ENCODE data around the gene MYH14.

DNA sequence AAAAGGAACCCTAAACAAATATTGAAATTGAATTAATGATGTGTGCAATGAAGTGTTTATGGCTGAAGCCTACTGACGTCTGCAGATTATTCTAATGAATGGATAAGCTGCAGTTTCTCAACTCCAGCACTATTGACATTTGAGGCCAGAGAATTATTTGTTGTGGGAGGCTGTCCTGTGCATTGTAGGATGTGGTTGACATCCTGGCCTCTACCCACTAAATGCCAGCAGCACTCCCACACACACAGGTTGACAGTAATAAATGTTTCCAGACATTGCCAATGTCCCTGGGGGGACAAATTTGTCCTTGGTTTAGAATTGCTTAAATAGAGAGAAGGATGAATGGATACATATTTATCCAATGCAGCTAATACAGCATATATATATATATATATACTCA is 19.2 kb upstream of the MYH14 start:
- TF ChIP-seq, protein P1, sequence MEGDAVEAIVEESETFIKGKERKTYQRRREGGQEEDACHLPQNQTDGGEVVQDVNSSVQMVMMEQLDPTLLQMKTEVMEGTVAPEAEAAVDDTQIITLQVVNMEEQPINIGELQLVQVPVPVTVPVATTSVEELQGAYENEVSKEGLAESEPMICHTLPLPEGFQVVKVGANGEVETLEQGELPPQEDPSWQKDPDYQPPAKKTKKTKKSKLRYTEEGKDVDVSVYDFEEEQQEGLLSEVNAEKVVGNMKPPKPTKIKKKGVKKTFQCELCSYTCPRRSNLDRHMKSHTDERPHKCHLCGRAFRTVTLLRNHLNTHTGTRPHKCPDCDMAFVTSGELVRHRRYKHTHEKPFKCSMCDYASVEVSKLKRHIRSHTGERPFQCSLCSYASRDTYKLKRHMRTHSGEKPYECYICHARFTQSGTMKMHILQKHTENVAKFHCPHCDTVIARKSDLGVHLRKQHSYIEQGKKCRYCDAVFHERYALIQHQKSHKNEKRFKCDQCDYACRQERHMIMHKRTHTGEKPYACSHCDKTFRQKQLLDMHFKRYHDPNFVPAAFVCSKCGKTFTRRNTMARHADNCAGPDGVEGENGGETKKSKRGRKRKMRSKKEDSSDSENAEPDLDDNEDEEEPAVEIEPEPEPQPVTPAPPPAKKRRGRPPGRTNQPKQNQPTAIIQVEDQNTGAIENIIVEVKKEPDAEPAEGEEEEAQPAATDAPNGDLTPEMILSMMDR (conservative IDR thresholded peaks at IDR 0.05 in 1 of 2, IDR thresholded peaks at IDR 0.05 in 1 of 2; ENCODE audit: low read depth in 1 of 2, low read length in 2 of 2) = no peak
- TF ChIP-seq EZH2 (IDR thresholded peaks at IDR 0.05; ENCODE audit: low read length, missing control alignments) = no peak
